ENCODE data around the gene EVL.
A peak's percentile ranks its signal among the peaks of the same experiment; 100 is the strongest.

DNA sequence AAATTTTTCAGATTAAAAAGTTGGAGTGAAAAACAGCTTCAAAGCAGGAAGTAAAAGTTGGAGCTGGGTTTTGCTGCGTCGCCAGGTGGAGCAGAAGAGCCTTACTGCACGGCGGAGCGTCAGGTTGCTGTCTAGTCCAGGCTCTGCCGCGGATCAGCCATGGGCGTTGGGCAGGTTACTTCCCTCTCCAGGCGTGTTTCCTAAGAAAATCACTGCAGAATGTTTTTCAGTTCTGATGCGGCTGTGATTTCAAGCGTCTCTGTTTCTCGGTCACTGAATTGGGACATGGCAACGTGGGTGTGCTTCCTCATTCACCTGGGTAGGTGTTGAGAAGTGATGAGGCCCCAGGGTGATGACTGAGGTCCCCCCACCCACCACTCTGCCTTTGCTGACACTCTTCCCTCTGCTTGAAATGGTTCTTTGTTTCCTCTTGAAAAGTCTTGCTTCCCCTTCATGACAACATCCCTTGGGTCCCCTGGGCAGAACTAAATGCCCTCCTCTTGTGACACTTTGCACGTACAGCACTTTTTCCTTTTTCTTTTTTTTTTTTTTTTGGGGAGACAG, 7.6 kb downstream of the EVL start:
- TF ChIP-seq, protein P1, sequence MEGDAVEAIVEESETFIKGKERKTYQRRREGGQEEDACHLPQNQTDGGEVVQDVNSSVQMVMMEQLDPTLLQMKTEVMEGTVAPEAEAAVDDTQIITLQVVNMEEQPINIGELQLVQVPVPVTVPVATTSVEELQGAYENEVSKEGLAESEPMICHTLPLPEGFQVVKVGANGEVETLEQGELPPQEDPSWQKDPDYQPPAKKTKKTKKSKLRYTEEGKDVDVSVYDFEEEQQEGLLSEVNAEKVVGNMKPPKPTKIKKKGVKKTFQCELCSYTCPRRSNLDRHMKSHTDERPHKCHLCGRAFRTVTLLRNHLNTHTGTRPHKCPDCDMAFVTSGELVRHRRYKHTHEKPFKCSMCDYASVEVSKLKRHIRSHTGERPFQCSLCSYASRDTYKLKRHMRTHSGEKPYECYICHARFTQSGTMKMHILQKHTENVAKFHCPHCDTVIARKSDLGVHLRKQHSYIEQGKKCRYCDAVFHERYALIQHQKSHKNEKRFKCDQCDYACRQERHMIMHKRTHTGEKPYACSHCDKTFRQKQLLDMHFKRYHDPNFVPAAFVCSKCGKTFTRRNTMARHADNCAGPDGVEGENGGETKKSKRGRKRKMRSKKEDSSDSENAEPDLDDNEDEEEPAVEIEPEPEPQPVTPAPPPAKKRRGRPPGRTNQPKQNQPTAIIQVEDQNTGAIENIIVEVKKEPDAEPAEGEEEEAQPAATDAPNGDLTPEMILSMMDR (IDR thresholded peaks at IDR 0.05), result peak in 1 of 5 experiments; percentile 22
- no peak for TF ChIP-seq POLR2A (IDR thresholded peaks at IDR 0.05)
